ENCODE measurements around the gene CHST7.

CHST7 gene

DNA sequence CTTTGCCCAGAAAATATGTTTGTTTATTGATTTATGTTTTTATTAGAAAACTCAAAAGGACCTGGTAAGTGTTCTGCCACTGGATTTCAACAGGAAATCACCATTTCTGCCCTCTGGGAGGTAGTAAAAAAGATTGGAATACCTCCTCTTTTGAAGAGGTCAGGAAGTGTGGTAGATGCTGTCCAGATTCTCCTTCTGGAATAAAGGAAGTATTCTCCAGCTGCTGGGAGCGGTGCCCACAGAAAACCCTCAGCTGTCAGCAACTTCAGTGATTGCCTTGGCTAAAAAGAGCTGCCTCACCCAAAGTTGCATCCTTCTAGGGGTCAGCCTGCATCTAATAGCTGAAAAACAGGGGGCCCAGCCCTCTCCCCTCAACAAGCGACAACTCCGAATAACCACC, 14.5 kb upstream of the CHST7 start:
- Mint-ChIP-seq H3K4me3 (no peak overlapping the region), H3K27ac (no peak overlapping the region), H3K36me3 (ENCODE audit: low read depth) (no peaks in the 10 kb centered on the region), H3K4me1 (ENCODE audit: low read depth) (peaks cover 20% of the 10 kb centered on the region), H3K27me3 (no peaks in the 10 kb centered on the region), H3K9me3 (no peaks in the 10 kb centered on the region)
- intact Hi-C loops (cut with micrococcal nuclease): loop anchor here (5.0 kb wide), 1 partner anchor 198 kb away; the partner anchor contains the start of gene SLC9A7

DNA sequence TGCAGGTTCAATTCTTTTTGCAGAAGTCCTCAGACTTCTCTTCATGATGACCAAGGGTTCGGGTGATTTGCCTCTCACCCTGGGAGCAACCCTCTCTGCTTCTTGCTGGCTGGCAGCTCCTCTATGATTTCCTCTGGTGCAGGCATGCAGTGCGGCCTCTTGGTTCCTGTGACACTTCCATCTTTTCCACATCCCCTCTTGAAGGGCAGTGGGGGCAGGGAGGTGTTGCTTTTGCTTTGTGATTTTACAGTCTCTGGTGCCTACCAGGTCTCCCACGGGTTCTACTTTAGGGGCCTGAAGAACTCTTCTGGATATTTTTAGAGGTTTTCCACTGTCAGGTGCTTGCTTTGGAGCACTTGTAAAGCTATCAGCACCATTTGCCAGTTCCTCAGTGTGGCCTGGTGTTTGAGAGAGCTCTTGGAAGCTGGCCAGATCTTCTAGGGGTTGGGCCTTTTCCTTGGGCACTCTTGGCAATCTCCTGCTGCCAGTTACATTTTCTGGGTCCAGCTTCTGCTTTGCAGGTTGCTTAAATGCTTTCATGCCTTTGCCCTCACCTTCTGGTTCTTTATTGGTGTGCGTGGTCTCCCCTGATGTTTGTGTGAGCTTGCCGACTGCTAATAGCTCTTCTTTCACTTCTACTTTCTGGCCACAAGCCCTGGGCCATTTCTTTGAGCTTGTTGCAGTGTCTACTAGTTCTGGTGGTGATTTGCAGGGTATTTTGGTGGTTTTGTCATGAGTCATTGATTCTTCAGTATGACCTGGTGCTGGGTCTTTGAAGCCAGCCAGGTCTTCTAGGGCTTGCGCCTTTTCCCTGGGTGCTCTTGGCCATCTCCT, 11.5 kb upstream of the CHST7 start:
- H3K36me3 Mint-ChIP-seq (ENCODE audit: low read depth): no peaks in the 10 kb centered on the region
- H3K27ac Mint-ChIP-seq: peak overlapping the region; percentile 82
- H3K9me3 Mint-ChIP-seq: no peaks in the 10 kb centered on the region
- intact Hi-C loops (cut with micrococcal nuclease): no loop called here
- no peak overlapping the region for H3K4me3 Mint-ChIP-seq
- no peaks in the 10 kb centered on the region for H3K27me3 Mint-ChIP-seq
- H3K4me1 Mint-ChIP-seq (ENCODE audit: low read depth): peaks cover 20% of the 10 kb centered on the region

DNA sequence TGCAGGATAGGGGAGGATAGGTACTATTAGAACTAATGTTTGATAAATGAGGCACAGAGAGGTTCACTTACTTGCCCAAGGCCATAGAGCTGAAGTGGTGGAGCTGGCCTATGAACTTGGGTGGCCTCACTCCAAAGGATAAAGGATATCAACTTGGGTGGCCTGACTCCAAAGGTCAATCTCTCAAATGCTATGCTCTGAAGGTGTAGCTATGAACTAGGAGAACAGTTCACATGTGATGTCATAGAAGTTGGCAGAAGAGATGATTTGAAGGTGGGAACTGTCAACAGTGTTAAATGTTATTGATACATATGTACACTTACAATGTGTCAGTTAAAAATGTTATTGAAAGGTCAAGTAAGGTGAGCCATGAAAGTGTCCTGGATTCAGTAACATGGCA, 6.2 kb upstream of the CHST7 start:
- H3K36me3 Mint-ChIP-seq (ENCODE audit: low read depth): no peaks in the 10 kb centered on the region
- H3K9me3 Mint-ChIP-seq: no peaks in the 10 kb centered on the region
- no peak overlapping the region for H3K4me3 Mint-ChIP-seq
- intact Hi-C loops (cut with micrococcal nuclease): no loop called here
- H3K27me3 Mint-ChIP-seq: peaks cover 3% of the 10 kb centered on the region
- no peak overlapping the region for H3K27ac Mint-ChIP-seq
- H3K4me1 Mint-ChIP-seq (ENCODE audit: low read depth): peaks cover 14% of the 10 kb centered on the region

DNA sequence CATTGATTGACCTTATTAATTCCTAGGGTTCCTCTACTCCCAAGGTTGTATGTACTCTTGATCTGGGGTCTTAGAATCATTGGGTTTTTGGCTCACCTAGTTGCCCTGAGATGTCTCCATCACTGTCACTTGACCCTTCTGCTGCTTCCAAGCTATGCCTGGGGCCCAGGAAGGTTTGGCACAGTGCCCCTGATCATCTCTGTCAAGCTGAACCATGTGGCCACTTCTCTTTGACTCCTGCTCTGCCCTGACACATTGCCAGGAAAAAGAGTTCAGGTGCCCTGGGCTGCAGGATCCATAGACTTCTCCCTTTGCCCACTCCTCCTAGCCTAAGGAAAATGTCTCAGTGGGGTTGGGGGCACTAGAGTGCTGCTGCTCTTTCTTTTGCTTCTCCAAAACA, 3.9 kb upstream of the CHST7 start:
- Mint-ChIP-seq H3K27me3 (peaks cover 3% of the 10 kb centered on the region), H3K4me1 (ENCODE audit: low read depth) (peaks cover 15% of the 10 kb centered on the region), H3K9me3 (no peaks in the 10 kb centered on the region), H3K27ac (no peak overlapping the region), H3K36me3 (ENCODE audit: low read depth) (no peaks in the 10 kb centered on the region), H3K4me3 (no peak overlapping the region)
- intact Hi-C loops (cut with micrococcal nuclease): no loop called here

DNA sequence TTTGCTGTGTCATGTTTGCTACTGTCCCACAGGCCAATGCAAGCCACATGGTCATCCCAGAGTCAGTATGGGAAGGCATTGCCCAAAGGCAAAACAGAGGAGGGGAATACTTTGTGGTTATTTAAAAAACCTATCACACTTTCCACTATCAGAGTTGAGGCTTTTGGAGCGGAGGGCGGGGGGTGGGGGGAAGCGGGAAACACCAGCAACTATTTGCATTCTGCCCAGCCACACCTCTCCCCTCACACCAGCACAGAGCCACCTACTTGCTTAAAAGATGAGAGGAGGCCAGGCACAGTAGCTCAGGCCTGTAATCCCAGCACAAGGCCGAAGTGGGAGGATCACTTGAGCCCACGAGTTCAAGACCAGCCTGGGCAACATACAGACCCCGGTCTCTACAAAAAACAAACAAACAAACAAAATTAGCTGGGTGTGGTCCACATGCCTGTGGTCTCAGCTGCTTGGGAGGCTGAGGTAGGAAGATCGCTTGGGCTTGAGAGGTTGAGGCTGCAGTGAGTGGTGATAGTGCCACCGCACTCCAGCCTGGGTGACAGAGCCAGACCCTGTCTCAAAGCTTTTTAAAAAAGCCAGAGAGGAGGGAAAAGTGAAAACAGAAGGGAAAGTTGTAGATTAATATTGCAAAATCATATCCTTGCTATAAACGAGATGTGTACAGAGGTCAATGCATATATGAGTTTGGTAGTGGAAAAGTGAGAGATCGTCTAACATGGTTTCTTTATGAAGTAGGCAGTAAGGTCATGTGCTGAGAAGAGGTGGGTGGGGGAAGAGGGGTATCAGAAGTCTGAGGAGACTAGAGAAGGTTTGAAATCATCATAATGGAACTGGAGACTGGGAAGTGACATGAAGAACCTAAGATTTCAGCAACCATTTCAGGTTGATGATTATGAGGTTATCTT, 1.9 kb upstream of the CHST7 start:
- H3K4me1 Mint-ChIP-seq (ENCODE audit: low read depth): peaks cover 30% of the 10 kb centered on the region
- peaks cover 4% of the 10 kb centered on the region for H3K27me3 Mint-ChIP-seq
- no peaks in the 10 kb centered on the region for H3K36me3 Mint-ChIP-seq (ENCODE audit: low read depth)
- H3K9me3 Mint-ChIP-seq: no peaks in the 10 kb centered on the region
- intact Hi-C loops (cut with micrococcal nuclease): no loop called here
- no peak overlapping the region for H3K4me3 Mint-ChIP-seq
- peak overlapping the region; percentile 35 for H3K27ac Mint-ChIP-seq

DNA sequence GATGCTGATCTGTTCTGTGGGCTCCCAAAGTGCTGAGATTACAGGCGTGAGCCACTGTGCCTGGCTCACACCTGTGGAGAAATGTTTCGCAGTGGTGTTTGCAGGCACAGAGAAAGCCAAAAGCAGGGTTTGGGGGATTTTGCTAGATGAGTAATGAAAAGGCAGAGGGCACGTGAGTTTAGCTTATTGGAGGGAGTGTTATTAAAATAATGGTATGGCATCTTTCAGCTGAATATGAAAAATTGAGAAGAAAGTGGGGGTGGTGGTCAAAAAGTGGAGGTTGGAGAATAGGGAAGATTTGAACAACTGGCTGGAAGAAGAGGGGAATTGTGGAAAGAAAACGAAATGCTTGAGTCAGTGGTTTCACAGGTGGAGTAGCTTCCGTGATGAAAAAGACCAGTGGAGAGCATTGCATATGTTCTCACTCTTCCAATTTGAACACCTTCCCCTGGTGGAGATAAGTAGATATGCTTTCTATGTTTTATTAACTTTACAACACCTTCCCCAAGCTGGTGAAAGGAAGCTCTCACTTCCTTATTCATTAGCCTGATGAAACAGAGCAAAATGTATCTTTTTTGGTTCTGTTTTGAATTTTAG, 1.1 kb upstream of the CHST7 start:
- Mint-ChIP-seq H3K4me3 (no peak overlapping the region), H3K27me3 (peaks cover 4% of the 10 kb centered on the region), H3K9me3 (no peaks in the 10 kb centered on the region), H3K36me3 (ENCODE audit: low read depth) (no peaks in the 10 kb centered on the region), H3K27ac (peak overlapping the region; percentile 35), H3K4me1 (ENCODE audit: low read depth) (peaks cover 36% of the 10 kb centered on the region)
- intact Hi-C loops (cut with micrococcal nuclease): no loop called here

DNA sequence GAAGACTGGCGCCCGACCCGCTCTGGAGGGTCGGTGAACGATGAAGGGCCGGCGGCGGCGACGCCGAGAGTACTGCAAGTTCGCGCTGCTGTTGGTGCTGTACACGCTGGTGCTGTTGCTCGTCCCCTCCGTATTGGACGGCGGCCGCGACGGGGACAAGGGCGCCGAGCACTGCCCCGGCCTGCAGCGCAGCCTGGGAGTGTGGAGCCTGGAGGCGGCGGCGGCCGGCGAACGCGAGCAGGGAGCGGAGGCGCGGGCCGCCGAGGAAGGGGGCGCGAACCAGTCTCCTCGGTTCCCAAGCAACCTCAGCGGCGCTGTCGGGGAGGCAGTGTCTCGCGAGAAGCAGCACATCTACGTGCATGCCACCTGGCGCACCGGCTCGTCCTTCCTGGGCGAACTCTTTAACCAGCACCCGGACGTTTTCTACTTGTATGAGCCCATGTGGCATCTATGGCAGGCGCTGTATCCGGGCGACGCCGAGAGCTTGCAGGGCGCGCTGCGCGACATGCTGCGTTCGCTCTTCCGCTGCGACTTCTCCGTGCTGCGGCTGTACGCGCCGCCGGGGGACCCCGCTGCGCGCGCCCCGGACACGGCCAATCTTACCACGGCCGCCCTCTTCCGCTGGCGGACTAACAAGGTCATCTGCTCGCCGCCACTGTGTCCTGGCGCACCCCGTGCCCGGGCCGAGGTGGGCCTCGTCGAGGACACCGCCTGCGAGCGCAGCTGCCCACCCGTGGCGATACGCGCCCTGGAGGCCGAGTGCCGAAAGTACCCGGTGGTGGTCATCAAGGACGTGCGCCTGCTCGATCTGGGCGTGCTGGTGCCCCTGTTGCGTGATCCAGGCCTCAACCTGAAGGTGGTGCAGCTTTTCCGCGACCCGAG, 568 bp downstream of the CHST7 start:
- peaks cover 50% of the 10 kb centered on the region for H3K4me1 Mint-ChIP-seq (ENCODE audit: low read depth)
- H3K9me3 Mint-ChIP-seq: no peaks in the 10 kb centered on the region
- intact Hi-C loops (cut with micrococcal nuclease): no loop called here
- peaks cover 10% of the 10 kb centered on the region for H3K36me3 Mint-ChIP-seq (ENCODE audit: low read depth)
- peak overlapping the region; percentile 75 for H3K27ac Mint-ChIP-seq
- H3K4me3 Mint-ChIP-seq: peak overlapping the region; percentile 84
- peaks cover 4% of the 10 kb centered on the region for H3K27me3 Mint-ChIP-seq

DNA sequence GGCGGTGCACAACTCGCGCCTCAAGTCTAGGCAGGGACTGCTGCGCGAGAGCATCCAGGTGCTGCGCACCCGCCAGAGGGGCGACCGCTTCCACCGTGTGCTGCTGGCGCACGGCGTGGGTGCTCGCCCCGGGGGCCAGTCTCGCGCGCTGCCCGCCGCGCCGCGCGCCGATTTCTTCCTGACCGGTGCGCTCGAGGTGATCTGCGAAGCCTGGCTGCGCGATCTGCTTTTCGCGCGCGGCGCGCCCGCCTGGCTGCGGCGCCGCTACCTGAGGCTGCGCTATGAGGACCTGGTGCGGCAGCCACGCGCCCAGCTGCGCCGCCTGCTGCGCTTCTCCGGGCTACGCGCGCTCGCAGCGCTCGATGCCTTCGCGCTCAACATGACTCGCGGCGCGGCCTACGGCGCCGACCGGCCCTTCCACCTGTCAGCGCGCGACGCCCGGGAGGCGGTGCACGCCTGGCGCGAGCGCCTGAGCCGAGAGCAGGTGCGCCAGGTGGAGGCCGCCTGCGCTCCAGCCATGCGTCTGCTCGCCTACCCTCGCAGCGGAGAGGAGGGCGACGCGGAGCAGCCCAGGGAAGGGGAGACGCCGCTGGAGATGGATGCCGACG, 1.3 kb downstream of the CHST7 start:
- Mint-ChIP-seq H3K9me3 (no peaks in the 10 kb centered on the region), H3K27me3 (peaks cover 4% of the 10 kb centered on the region), H3K27ac (peak overlapping the region; percentile 48), H3K4me3 (peak overlapping the region; percentile 84), H3K36me3 (ENCODE audit: low read depth) (peaks cover 10% of the 10 kb centered on the region), H3K4me1 (ENCODE audit: low read depth) (peaks cover 54% of the 10 kb centered on the region)
- intact Hi-C loops (cut with micrococcal nuclease): loop anchor here (5.0 kb wide), 2 partner anchors 67 to 217 kb away; no protein-coding TSS in a partner anchor

DNA sequence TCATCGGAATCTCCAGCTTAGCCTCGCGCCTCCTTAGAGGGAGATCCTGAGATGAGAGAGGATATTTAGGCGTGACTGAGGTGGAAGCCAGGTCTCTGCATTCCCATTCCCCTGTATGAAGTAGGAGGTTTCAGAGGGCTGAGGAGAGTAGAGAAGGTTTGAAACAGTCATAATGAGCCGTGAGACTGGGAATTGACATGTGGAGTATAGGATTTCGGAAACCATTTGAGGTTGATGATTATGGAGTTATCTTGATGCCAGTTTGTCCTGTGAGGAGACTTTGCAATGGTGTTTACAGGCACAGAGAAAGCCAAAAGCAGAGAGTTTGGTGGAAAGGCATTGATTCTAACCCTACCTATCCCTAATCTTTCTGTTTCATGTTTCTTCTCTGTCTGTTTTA, 2.0 kb downstream of the CHST7 start:
- Mint-ChIP-seq H3K36me3 (ENCODE audit: low read depth) (peaks cover 10% of the 10 kb centered on the region), H3K27me3 (peaks cover 4% of the 10 kb centered on the region), H3K4me3 (peak overlapping the region; percentile 84), H3K9me3 (no peaks in the 10 kb centered on the region), H3K4me1 (ENCODE audit: low read depth) (peaks cover 54% of the 10 kb centered on the region), H3K27ac (peak overlapping the region; percentile 48)
- intact Hi-C loops (cut with micrococcal nuclease): loop anchor here (5.0 kb wide), 2 partner anchors 67 to 217 kb away; no protein-coding TSS in a partner anchor

DNA sequence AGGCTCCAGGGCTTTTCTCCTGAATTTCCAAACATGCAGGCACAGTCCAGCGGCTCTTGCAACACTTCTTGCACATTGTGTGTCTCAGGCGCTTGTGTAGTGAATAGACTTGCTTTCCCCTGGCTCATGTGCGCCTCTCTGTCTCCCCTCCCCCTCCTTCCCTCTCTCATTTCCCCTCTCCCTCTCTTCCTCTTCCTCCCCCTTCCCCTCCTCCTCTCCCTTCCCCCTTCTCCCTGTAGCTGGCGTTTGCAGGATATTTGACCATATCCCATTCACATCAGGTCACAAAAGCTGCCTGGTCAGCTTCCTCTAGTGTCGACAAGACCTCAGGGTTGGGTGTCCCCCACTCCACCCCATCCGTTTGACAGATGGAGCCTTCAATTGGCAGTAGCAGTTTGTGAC, 2.4 kb downstream of the CHST7 start:
- intact Hi-C loops (cut with micrococcal nuclease): loop anchor here (2.0 to 5.0 kb wide), 3 partner anchors 51 to 216 kb away; no protein-coding TSS in a partner anchor
- Mint-ChIP-seq H3K27me3 (peaks cover 4% of the 10 kb centered on the region), H3K36me3 (ENCODE audit: low read depth) (peaks cover 10% of the 10 kb centered on the region), H3K4me3 (peak overlapping the region; percentile 84), H3K4me1 (ENCODE audit: low read depth) (peaks cover 54% of the 10 kb centered on the region), H3K27ac (peak overlapping the region; percentile 72), H3K9me3 (no peaks in the 10 kb centered on the region)

DNA sequence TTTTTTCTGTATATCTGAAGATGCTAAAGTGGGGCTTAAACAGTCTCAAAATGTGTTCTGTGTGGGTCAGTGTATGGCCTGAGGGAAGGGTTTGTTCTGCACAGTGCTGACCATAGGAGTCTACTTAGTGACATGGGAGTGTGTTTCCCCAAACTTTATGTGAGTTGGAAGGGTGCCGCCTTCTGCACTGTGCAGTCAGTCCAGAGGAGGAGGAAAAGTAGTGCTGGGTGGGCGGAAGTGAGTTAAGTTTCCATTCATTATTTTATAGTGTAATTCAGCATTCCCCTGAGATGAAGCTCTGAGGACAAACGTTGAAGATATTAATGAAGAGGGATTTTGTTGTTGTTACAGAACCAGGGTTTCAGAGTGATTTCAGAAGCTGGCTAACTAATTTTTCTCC, 2.9 kb downstream of the CHST7 start:
- Mint-ChIP-seq H3K4me3 (peak overlapping the region; percentile 84), H3K4me1 (ENCODE audit: low read depth) (peaks cover 54% of the 10 kb centered on the region), H3K9me3 (no peaks in the 10 kb centered on the region), H3K27me3 (peaks cover 4% of the 10 kb centered on the region), H3K27ac (peak overlapping the region; percentile 72), H3K36me3 (ENCODE audit: low read depth) (peaks cover 10% of the 10 kb centered on the region)
- intact Hi-C loops (cut with micrococcal nuclease): loop anchor here (2.0 to 5.0 kb wide), 3 partner anchors 50 to 216 kb away; no protein-coding TSS in a partner anchor

DNA sequence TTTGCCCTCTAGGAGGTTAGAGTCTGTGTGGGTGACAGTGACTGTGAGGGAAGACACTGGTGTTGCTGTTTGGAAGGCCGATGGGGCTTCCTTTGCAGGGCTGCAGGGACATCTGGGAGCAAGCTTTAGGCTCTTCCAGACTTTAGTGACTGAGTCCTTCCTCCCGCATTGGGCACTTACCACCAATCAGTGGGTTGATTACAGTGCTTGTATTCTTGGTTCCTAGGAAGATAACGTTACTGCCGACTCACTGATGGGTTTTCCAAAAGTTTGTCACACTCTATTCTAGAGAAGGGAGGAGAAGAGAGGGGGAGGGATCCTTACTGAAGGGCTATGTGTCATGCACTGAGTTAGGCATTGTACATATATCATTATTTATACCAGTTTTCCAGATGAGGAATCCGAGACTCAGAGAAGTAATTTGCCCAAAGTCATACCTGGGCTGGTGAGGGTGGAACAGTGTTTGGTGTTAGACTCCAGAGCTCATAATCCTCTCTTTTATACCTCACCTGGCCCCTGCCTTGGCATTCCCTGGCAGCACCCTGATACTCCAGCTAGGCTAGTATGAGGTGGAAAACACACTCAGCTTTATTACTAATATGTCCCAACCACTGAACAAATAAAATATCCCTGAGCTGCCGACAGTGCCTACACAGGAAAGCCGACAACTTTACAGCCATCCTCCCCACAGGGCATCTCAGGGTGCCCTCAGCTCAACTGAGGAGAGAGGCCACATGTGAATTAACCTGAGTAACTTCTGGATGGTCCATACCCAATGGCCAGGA, 3.8 kb downstream of the CHST7 start:
- Mint-ChIP-seq H3K36me3 (ENCODE audit: low read depth) (peaks cover 10% of the 10 kb centered on the region), H3K27me3 (peaks cover 2% of the 10 kb centered on the region), H3K4me3 (peak overlapping the region; percentile 45), H3K9me3 (no peaks in the 10 kb centered on the region), H3K27ac (peak overlapping the region; percentile 72), H3K4me1 (ENCODE audit: low read depth) (peaks cover 45% of the 10 kb centered on the region)
- intact Hi-C loops (cut with micrococcal nuclease): loop anchor here (2.0 to 5.0 kb wide), 3 partner anchors 49 to 215 kb away; no protein-coding TSS in a partner anchor
